ENCODE results near the gene HS3ST6.

DNA sequence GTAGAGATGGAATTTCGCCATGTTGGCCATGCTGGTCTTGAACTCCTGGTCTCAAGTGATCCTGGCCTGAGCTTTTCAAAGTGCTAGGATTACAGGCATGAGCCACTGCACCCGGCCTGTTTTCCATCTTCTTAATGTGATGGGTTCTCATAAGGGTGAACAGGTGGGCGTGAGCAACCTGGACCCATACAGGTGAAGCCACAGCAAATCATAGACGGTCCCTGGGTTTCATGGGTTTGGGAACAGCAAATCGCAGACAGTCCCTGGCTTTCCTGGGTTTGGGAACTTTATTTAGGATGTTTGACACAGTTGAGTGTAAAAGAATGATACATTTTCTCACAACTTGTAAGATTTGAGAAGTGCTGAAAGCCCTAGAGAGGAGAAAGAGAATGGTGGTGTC lies 33.3 kb downstream of the HS3ST6 start:
- TF ChIP-seq EZH2 (IDR thresholded peaks at IDR 0.05; ENCODE audit: insufficient read depth, poor library complexity, severe bottlenecking) (no peak), EZH2phosphoT487 (IDR thresholded peaks at IDR 0.05; ENCODE audit: insufficient read depth, low read depth) (no peak)

Data from GM23248 (cell line).